HK-2 (cell line): ENCODE data around the gene VDR.
A peak's percentile ranks its signal among the peaks of the same experiment; 100 is the strongest.

Experiments used
- DNase-seq: peaks from one replicate; pipeline ENCODE4 v3.0.0-alpha.2; 2018; ENCODE audit not compliant: unreplicated experiment

The VDR gene

DNA sequence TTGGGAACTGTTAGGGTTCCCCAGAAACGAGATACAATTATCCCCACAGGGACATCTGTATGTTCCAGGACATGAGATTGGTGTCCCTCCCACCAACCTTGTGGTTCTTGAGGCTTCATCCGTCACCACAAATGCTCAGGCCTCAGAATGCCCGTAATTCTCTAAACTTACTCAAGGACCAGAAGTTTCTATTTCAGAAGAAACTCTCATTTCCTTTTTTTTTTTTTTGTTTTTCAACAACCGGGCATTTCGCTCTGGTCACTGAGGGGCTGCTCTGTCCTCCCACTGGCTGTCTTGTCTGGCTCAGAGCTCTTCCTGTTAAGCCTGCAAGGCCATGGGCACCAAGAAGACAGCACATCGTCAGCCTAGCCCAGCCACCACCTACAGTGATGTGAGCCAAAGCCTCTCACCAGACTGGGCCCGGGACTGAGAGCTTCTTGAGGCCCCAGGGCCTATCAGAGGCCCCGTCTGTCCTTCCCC lies 36.2 kb downstream of the VDR start:
- no peak for DNase-seq

DNA sequence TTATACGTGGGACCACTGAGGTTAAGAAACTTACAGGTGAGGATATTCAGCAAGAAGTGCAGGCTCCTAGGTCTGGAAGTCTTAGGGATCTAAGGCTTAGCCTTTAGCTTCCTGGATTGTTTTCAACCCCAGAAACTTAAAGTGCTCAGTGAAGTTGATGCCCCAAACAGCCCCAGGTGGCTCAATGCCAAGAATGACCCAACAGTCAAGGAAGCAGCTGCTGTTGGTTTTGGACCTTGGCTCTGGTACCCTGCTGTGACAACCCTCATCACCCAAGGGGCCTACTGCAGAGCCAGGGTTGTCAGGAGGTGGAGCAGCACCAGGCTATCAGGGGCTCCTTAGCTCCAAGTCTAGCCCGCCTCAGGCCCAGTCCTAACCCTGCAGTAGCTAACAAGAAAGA lies 36.8 kb downstream of the VDR start:
- no peak for DNase-seq

DNA sequence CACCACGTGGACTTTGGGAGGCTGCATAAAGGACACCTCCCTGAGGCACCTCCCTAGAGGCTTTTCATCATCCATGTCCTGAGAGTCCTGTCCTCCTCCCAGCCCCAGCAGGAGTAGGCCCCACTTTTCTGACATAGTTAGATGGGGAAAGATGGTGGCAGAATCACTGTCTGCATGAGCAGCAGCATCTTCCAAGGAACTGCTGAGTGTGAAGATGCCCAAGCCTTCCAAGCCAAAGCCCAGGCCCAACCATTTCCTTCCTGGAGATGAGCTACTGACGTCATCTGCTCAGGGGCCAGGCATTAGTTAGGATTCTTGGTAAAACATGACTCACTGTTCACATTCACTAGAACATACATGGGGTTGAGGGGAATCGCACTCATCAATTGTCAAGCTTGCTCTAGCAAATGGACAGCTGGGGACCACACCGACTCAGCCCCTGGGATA lies 37.3 kb downstream of the VDR start:
- peak; percentile 40 for DNase-seq

DNA sequence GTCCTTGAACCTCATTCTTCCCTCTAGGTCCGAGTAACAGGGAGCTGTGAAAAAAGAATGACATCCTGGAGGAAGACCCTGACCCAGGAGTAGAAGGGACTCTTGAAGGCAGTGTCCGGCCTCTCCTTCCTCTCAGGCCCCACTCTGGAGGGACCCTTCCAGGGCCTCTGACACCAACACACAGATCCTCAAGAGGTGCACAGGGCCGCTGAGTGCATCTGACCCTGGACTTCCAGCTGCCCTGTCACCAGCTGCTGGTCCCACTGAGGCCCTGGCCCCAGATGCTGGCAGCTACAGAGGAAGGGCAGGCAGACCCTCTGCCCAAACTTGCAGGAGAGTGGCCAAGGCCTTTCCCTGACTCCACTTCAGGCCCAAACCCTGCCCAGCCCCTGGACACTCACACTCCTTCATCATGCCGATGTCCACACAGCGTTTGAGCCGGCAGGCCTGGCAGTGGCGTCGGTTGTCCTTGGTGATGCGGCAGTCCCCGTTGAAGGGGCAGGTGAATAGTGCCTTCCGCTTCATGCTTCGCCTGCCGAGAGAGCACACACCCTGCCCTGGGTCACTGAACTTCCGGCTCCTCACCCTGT lies 40.1 kb downstream of the VDR start:
- DNase-seq: no peak

DNA sequence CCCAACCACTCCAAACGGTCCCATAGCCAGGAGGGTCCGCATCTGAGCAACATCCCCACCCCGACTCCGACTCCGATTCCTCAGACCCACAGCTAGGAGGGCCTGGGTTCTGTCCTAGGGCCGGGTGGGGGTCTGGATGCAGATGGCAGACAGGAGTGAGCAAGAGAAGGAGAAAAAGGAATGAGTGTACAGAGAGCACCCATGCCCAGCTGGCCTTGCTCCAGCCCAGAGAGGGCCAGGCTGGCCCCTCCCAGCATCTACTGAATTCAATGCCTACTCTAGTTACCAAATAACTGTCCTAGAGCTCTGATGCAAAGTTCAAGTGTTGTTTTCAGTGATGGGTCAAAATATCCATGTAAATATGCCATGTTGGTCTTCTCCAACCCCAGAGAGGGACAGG lies 40.8 kb downstream of the VDR start:
- no peak for DNase-seq

DNA sequence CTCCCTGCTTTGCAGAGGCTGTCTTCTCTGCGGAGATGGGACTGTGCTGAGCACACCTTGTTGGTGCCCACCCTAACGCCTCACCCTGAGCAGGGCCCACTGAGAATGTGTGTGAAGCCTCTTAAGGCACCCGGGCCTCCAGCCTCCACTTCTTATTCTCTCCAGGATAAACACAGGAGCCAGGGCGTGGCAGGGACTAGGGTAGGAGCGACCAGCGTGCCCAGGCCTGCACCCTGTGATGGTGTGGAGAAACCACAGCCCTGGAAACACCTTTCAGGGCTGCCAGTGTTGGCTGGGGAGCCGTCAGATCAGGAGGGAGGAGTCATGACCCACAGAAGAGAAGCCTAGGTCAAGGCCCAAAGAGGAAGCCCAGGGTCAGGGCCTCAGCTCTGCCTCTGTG lies 41.3 kb downstream of the VDR start:
- DNase-seq: no peak

DNA sequence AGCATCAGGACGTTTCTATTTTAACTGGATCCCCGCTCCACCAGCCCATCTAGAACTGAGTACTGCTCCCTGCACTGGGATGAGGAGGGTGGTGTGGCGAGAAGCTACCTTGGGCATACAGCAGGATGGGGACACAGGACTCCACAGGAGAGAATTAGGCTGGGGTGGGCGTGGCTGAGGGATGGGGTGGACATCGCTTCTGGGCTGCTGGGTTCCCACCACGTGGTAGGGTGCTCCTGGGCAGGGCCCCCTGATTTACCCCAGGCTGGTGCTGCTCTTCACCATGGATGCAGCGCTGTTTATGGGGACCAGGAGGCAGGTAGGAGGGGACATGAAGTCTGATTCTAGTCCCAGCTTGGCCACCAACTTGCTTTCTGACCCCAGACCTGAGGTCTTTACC lies 41.9 kb downstream of the VDR start:
- no peak for DNase-seq

DNA sequence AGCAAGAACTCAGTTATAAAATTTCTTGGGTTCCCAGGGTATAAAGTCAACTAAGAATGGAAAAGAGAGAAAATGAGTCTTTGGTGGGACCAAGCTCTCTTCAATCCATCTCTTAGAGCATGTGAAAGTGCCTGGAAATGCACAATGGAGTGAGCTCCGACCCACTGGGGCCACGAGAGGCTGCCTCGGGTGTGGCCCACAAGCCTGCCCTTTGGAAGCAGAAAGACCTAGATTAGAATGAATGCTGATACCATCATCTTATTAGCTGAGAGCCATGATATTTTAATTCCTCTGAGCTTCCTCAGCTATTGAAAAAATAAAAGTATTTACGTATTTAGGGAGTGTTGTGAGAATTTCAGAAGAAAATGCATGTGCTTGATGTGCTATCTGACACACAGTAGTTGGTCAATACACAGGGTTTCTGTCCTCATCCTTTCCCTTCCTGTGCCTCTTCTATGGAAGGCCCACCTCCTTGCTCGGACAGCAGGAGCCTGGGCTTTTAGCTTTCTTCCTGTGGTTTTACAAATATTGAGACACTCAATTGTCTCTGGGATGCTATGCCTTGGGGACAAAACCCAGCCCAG lies 42.5 kb downstream of the VDR start:
- no peak for DNase-seq

DNA sequence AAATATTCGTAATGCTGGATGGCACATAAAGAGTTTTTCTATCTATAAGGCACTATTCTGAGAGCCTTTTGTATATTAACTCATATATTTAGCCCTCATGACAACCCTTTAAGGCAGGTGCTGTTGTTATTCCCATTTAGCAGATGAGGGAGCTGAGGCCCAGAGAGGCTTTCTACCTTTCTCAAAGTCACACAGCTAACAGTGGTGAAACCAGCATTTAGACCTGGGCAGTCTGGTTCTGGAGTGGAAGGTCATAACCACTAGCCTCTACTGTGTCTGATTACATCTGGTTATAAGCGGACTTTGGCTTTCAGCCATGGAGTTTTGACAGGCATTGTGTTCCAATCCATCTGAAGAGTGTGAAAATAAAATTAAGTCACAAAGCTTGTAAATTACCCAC lies 43.9 kb downstream of the VDR start:
- no peak for DNase-seq

DNA sequence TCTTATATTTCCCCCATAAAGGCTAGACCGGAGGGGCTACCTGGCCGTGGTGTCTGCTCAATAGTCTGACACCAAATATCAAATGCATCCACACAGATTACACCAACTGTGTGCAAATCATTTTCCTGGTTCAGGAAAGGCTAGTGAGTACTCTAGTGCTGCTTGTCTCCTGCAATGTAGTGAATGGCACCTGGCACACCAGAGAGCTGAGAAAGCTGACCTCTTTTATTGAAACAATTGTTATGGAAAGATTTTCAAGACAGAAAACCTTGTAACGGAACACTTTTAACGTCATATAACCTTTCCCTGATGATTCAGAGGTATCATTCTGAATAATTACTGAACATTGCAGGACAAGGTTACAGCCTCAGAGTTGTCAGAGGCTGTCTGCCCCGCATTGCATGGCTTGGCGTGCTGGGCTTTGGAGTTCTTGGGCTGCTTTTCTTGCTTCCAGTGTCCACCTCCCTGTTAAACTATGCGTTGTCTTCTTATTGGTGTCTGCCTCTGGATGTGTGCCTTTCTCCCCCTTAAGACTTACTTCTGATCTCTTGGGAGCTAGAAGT lies 44.4 kb downstream of the VDR start:
- DNase-seq: no peak

DNA sequence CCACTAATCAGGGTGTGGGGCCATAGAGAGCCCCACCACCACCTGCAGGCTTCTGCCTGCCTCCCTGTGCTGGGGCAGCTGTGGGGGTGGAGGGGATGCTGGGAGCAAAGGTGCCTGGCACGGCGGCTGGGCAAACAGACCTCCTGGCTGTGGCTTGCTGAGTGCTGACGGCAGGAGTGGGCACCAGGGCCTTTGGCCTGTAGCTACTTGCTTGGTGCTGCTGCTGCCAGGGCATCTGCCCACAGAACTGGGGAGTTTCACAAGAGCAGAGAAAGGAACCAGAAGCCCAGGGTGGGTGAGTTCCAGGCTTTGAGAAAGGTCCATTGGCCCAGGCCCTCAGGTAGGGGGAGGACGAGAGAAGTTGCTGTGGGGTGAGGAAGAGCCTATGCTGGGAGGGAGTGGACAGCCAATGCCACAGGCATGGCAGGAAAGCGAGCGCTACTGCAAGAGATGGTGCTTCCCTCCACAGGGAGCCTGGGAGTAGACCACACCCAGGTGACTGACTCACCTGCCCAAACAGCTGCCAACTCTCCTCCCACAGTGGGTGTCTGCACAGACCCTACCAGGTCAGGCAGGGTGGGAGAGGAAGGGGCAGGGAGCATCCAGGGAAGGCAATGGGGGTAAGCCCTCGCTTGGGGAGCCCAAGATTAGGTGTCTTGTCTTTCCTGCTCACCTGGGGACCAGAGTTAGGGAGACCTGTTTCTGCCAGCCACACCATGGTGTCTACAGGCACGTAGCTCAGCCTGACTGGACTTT lies 46.1 kb downstream of the VDR start:
- DNase-seq: no peak

DNA sequence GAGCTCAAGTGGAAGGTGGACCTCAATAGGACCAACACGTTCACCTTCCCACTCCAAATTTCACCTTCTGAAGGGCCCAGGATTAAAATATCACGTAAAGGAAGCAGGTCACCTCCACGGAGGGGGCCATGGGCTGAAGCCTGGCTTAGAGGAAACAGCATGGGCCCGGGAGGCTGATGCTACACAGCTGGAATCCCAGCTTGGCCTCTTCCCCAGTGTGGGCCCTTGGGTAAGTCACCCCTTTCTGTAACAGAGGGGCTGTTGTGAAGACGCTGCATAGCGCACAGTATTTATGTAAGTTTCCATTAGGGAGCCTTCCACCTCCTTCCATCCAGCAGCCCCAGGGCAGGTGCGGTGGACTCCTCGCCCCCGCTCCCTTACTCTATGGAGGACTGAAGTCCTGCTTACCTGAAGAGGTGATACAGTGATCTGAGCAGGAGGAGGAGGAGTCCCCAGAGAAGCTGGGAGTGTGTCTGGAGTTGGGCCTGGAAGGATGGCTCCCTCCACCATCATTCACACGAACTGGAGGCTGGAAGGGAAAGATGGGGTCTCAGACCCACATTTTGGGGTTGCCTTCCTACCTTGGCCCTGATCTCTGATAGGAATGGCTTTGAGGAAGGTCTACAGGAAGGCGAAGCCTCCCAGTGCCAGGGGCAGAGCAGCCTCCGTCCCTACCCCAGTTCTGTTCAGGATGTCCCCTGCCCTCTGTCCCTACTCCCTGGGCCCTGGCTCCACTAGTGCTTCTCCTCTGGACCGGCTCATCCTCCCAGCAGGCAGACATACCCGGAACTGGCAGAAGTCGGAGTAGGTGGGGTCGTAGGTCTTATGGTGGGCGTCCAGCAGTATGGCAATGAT lies 47.8 kb downstream of the VDR start:
- DNase-seq: no peak

DNA sequence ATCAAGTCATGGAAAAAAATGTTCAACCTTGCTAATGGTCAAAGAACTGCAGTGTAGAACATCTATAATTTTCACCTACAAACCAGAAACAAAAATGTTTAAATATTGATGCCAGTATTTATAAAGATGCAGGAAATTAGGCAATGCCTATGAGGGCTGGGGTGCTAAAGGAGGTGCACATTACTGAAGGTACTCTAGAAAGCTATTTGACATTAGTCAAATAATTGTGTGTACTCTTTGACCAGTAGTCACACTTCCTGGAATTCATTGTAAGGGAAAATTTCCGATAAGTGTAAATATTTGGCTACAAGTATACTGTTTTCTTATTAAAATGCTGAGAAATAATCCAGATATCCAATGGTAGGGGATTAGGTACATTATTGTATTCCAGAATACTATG lies 48.7 kb downstream of the VDR start:
- DNase-seq: no peak

DNA sequence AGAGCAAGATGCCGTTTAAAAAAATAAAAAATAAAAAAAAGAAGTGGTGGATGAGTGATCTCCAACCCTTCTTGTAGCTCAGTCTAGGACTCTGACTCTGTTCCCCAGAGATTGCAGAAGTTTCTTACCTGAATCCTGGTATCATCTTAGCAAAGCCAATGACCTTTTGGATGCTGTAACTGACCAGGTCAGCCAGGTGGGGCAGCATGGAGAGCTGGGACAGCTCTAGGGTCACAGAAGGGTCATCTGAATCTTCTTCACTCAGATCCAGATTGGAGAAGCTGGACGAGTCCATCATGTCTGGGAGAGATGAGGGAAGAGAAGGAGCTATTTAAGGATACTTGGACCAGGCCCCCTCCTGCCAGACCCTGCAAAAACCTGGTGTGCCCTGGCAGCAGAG lies 49.3 kb downstream of the VDR start:
- no peak for DNase-seq

DNA sequence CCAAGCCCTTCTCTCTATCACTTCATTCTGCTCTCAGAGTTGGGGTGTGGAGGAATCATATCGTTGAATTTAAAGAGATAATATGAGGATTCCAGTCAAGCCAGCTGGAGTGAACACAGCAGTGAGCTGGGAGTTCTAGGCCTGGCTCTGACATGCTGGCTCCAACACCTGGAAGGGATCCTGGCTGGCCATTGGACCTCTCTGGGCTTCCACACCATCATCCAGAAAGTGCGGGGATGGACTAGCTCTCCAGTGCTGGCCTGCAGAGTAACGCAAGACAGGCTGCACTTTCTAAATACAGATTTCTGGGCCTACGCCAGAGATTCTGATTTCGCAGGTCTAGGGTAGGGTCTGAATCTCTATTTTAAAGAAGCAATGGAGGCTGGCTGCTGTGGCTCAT lies 50.3 kb downstream of the VDR start:
- DNase-seq: no peak

DNA sequence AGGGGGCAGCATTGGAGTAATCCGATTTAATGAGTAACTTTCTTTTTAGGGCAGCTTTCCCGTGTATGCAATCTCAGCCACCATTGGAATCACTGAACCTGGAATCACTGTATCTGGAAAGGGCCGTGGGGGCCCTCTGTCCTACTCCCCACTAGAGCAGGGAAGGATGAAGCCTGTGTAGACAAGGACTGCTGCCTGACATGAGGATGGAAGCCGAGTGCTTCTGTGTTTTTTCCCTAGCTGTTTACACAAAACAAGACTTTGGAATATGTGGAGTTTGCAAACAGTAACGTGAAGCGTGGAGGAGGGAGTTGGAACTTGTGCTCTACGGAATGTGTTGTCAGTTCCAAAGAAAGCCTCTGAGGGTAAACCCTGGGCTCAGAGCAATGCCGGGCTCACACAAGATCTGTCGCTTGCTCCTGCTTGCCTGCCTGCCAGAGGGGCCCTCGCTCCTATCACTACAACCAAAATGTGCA lies 52.7 kb downstream of the VDR start:
- no peak for DNase-seq

DNA sequence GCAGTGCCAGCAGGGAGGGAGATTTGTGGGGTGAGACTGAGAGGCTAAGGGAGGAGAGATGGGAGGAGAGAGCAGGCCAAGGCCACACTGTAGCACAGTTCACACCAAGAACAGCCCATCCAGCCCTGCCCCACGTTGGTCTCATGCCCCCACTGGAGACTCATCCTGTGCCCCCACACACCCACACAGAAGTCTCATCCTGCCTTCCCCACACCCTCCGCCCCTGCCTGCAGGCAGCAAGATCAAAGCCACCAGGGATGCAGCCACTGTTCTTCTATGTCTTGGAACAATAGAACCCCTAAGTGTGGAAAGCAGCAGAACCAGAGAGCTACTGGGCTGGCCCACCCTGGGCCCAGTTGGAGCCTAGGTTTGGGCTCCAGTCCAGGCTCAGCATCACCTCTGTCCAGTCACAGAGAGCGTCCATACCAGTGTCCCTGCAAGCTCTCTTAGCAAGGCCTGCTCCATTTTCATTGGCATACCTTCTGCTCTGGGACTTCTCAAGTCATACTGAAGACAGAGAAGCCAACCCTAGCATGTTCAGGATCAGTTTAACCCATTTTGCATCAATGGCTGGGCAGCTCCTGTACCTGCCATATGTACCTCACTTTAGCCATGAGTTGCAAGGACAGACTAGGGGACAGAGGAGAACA lies 53.4 kb downstream of the VDR start:
- DNase-seq: no peak

DNA sequence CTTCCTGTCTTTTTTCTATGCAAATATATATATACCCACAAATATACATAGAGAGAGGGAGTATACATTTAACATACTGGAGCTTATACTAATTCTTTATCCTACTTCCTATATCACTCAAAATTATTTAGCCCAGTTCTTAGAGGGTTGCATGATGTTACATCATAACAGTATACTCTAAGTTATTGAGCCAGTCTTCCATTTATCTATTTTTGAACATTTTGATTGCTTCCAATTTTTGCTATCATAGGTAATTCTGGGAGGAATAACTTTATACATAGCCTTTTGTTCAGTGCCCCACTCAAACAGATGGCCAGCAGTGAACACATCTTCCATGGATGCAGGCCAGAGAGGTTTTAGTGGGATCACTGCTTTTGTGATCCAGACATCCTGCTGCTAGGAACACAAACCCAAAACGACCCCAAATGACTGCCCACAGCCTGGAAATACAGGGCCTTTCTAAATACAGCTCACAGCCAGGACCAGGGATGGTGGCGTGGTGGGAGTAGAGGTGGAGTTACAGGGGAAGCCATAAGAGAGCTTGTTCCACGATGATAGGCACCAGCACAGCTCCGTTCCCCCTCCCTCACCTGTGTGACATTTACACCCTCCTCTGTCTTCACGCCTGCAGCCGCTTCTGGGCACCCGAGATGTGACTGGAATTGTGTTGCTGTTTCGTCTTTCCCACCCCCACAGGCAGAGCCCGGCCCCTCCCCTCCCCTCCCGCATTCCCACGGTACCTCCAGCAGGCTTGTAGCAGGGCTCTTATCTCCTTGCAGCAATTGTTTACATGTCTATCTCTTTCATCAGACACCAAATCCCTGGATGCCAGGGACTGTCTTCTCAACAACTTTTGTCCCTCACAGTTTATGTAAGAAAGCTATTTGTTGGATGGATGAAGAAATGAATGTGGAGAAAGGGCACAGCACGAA lies 54.4 kb downstream of the VDR start:
- DNase-seq: no peak

DNA sequence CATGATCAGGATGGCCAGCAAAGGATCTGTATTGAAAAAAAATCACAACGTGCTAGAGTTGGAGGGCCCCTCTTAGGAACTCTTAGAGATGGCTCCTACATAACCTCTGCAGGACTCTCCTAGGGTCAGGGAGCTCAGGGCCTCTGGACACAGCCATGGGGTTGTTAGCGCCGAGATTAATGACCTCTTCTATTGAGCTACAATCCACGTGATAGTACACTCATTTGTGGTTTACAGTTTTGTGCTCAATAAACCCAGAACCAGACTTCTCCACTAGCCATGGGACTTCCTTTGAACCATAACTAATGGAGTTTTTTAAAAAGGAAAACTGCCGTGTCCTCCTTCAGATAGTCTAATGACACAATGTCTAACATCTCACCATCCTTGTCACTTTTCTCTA lies 55.5 kb downstream of the VDR start:
- DNase-seq: no peak

DNA sequence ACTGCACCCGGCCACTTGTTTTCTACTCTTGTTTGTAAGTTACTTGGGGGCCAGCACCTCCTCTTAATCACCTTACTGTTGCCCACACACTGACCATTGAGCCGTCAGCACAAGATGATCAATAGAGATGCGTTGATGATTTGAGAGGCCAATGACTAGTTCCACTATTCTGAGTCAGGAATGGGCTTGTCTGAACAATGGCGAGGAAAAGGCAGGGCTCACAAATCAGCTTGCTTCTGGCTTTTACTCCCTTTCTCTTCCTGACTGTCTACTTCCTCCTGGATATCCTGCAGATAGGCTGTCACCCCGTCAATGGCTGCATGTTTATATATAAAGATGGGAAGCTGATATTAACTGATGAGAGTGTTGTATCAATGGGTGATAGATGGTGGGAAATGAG lies 55.9 kb downstream of the VDR start:
- DNase-seq: no peak
